Measurements from ENCODE around the gene TMEM39A.

- TF ChIP-seq CTCF (IDR thresholded peaks at IDR 0.05; ENCODE audit: low read length) (no peak), EZH2 (optimal IDR thresholded peaks at IDR 0.05; ENCODE audit: low read depth, low read length) (no peak)
Observed at GRCh38 chr3:119485563-119485962, 22.1 kb upstream of the TMEM39A start.

Data from MM.1S (cell line).